ENCODE measurements around the gene RAD51B.

DNA sequence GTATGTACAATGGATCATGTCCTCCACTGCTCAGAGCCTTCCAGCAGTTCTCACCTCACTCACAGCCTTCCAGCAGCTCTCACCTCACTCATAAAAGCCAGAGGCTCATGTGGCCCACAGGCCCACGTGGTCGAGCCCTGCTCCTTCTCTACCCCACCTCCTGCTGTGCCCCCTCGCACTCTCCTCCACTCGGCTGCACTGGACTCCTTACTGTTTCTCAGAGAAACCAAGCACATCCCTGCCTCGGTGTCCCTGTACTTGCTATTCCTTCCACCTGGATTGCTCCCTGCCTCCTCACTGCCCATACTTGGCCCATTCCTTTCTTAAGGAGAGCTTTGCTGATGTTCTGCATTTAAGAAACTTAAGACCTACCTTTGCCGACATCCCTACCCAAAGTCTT, 753.5 kb downstream of the RAD51B start:
- TF ChIP-seq ZNF274 (IDR thresholded peaks at IDR 0.05; ENCODE audit: low read depth, low read length) (no peak), YY1 (IDR thresholded peaks at IDR 0.05; ENCODE audit: insufficient read depth, insufficient read length) (no peak), SUZ12 (IDR thresholded peaks at IDR 0.05; ENCODE audit: extremely low read depth, insufficient read depth, insufficient read length) (no peak)
